ENCODE measurements around the gene BLTP3A.
"Not testable (repeated sequence)": the region's sequence is repeated elsewhere in the genome, so short reads cannot be mapped to it uniquely, and the experiment has no call there.

Gene BLTP3A

DNA sequence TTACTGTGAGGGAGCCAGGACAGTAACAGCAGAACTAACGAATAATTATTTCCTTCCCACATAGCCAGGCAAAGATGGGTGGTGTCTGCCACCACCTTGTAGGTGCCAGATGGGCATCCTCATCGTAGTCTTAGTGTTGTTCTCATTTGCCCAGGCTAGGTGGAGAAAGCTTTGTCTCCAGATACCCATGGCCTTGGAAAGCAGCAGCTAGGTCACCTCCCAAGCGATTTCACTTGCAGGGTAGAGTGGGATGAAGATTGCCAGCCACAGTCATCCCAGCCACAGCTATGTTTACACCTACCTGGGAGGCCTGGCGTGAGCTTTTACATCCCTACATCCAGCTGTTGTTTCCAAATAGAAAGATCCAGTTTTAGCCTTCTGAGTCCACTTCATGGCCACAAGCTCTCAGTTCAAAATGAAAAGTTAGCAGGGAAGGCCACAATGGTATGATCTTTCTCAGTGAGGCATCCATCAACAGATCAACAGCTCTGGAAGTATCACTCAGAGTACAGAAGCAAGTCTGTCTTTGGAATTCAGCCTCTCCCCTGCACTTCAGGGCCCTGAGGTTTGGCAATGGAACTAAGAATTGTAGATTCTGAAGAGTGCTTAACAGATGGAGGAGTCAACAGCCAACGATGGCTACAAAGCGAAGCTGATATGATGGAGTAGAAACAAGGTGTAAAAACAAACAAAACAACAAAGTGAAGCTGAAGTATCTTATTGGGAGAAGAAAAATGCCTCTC, 45.6 kb upstream of the BLTP3A start:
- DNase-seq, result no peak
- no peaks in the 10 kb centered on the region for H3K9me3 Mint-ChIP-seq
- no peak overlapping the region for H3K27ac Mint-ChIP-seq
- H3K36me3 Mint-ChIP-seq (ENCODE audit: low read depth), result no peaks in the 10 kb centered on the region
- TF ChIP-seq, protein P1, sequence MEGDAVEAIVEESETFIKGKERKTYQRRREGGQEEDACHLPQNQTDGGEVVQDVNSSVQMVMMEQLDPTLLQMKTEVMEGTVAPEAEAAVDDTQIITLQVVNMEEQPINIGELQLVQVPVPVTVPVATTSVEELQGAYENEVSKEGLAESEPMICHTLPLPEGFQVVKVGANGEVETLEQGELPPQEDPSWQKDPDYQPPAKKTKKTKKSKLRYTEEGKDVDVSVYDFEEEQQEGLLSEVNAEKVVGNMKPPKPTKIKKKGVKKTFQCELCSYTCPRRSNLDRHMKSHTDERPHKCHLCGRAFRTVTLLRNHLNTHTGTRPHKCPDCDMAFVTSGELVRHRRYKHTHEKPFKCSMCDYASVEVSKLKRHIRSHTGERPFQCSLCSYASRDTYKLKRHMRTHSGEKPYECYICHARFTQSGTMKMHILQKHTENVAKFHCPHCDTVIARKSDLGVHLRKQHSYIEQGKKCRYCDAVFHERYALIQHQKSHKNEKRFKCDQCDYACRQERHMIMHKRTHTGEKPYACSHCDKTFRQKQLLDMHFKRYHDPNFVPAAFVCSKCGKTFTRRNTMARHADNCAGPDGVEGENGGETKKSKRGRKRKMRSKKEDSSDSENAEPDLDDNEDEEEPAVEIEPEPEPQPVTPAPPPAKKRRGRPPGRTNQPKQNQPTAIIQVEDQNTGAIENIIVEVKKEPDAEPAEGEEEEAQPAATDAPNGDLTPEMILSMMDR (IDR thresholded peaks at IDR 0.05), result no peak
- H3K27me3 Mint-ChIP-seq (ENCODE audit: low read depth, poor library complexity), result peaks cover 16% of the 10 kb centered on the region
- no peak overlapping the region for H3K4me3 Mint-ChIP-seq
- H3K4me1 Mint-ChIP-seq, result no peaks in the 10 kb centered on the region

DNA sequence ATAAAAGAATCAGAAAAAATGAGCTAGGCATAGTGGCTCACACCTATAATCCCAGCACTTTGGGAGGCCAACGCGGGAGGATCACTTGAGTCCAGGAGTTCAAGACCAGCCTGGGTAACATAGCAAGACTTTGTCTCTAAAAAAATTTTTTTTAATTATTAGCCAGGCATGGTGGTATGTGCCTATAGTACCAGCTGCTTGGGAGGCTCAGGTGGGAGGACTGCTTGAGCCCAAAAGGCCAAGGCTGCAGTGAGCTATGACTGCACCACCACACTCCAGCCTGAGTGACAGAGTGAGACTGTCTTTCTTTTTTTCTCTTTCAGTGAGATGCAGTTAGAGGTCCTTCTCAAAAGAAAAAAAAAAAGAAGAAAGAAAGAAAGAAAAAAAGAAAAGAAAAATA, 43.1 kb upstream of the BLTP3A start:
- no peak overlapping the region for H3K4me3 Mint-ChIP-seq
- no peak overlapping the region for H3K27ac Mint-ChIP-seq
- no peaks in the 10 kb centered on the region for H3K9me3 Mint-ChIP-seq
- no peaks in the 10 kb centered on the region for H3K4me1 Mint-ChIP-seq
- H3K36me3 Mint-ChIP-seq (ENCODE audit: low read depth), result no peaks in the 10 kb centered on the region
- TF ChIP-seq, protein P1 (IDR thresholded peaks at IDR 0.05), result no peak
- H3K27me3 Mint-ChIP-seq (ENCODE audit: low read depth, poor library complexity), result peaks cover 18% of the 10 kb centered on the region
- DNase-seq, result no peak

DNA sequence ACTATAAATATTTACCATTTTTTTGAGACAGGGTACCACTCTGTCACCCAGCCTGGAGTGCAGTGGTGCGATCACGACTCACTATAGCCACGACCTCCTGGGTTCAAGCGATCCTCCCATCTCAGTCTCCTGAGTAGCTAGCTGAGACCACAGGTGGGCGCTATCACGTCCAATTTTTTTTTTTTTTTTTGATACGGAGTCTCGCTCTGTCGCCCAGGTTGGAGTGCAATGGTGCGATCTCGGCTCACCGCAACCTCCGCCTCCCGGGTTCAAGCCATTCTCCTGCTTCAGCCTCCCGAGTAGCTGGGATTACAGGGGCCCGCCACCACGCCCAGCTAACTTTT, 35.4 kb upstream of the BLTP3A start:
- not testable (repeated sequence) for DNase-seq; H3K36me3 Mint-ChIP-seq (ENCODE audit: low read depth); H3K9me3 Mint-ChIP-seq; H3K4me3 Mint-ChIP-seq; H3K4me1 Mint-ChIP-seq
- Mint-ChIP-seq H3K27ac (peak overlapping the region; percentile 51), H3K27me3 (ENCODE audit: low read depth, poor library complexity) (peaks cover 16% of the 10 kb centered on the region)
- TF ChIP-seq, protein P1 (IDR thresholded peaks at IDR 0.05), result peak; percentile 19

DNA sequence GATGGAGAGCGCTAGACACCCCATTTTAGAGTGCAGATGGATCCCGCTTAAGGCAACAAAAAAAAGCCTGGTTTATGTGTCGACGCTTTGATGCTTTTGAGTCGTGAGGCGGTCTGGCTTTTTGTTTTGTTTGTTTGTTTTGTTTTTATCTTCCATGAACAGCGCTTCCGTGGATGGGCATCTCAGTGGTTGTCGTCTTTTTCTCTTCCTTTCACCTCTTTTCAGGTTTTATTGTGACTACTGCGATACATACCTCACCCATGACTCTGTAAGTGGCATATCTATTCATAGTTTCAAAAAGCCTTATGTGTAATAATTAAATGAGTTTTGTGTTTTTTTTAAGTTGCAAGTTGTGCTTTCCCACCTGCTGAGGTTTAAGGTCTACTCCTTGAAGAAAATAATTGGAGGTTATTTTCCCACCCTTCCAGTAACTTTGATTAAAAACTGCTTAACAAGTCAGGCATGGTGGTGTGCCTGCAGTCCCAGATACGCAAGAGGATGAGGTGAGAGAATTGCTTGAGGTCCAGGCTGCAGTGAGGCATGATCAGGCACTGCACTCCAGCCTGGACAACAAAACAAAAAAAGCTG, 34.1 kb upstream of the BLTP3A start:
- TF ChIP-seq, protein P1 (IDR thresholded peaks at IDR 0.05), result no peak
- no peak overlapping the region for H3K4me3 Mint-ChIP-seq
- no peak overlapping the region for H3K27ac Mint-ChIP-seq
- peaks cover 10% of the 10 kb centered on the region for H3K27me3 Mint-ChIP-seq (ENCODE audit: low read depth, poor library complexity)
- no peak for DNase-seq
- H3K36me3 Mint-ChIP-seq (ENCODE audit: low read depth), result peaks cover 11% of the 10 kb centered on the region
- H3K9me3 Mint-ChIP-seq, result no peaks in the 10 kb centered on the region
- peaks cover 8% of the 10 kb centered on the region for H3K4me1 Mint-ChIP-seq

DNA sequence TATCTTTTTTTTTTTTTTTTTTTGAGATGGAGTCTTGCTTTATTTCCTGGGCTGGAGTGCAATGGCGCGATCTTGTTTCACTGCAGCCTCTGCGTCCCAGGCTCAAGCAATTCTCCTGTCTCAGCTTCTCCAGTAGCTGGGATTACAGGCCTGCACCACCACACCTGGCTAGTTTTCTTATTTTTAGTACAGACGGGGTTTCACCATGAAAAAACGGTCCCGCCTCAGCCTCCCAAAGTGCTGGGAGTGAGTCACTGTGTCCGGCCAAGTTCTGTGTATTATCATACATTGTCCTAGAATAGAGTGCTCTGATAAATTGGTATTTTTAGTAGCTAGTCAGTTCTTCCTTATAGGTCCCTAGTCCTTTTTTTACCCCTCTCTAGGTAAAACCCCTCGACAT, 31.8 kb upstream of the BLTP3A start:
- H3K27ac Mint-ChIP-seq, result no peak overlapping the region
- peaks cover 21% of the 10 kb centered on the region for H3K36me3 Mint-ChIP-seq (ENCODE audit: low read depth)
- peaks cover 10% of the 10 kb centered on the region for H3K27me3 Mint-ChIP-seq (ENCODE audit: low read depth, poor library complexity)
- peaks cover 8% of the 10 kb centered on the region for H3K4me1 Mint-ChIP-seq
- no peak overlapping the region for H3K4me3 Mint-ChIP-seq
- no peak for DNase-seq
- TF ChIP-seq, protein P1 (IDR thresholded peaks at IDR 0.05), result no peak
- H3K9me3 Mint-ChIP-seq, result no peaks in the 10 kb centered on the region

DNA sequence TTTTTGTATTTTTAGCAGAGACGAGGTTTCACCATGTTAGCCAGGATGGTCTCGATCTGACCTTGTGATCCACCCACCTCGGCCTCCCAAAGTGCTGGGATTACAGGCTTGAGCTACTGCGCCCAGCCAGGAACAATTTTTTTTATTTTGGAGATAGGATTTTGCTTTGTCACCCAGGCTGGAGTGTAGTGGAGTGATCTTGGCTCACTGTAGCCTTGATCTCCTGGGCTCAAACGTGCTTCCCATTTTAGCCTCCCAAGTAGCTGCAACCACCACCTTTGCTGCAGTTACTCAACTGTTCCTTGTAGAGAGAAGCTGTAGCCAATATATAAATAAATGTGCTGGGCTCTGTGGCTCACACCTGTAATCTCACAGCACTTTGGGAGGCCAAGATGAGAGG, 30.2 kb upstream of the BLTP3A start:
- not testable (repeated sequence) for H3K9me3 Mint-ChIP-seq; H3K27ac Mint-ChIP-seq; H3K4me1 Mint-ChIP-seq; DNase-seq; H3K4me3 Mint-ChIP-seq; H3K27me3 Mint-ChIP-seq (ENCODE audit: low read depth, poor library complexity)
- peaks cover 29% of the 10 kb centered on the region for H3K36me3 Mint-ChIP-seq (ENCODE audit: low read depth)

Data from nephron progenitor cell (in vitro differentiated cells).